DND-41 (cell line): ENCODE results near the gene GNG4.
"Not testable (repeated sequence)": the region's sequence is repeated elsewhere in the genome, so short reads cannot be mapped to it uniquely, and the experiment has no call there.

Experiments
- CTCF ChIP-seq: IDR thresholded peaks from 2 replicates; pipeline ENCODE4 v1.5.1; 2012; ENCODE audit warnings: borderline replicate concordance, low read length, moderate library complexity, mild to moderate bottlenecking; ENCODE audit not compliant: poor library complexity, severe bottlenecking; ENCODE audit errors: extremely low read depth
- EZH2 ChIP-seq: IDR thresholded peaks from 3 replicates; pipeline ENCODE4 v1.6.1; 2012; ENCODE audit warnings: borderline replicate concordance, low read depth, mild to moderate bottlenecking, moderate library complexity, low read length, inconsistent platforms; ENCODE audit not compliant: severe bottlenecking

GRCh38 chr1:235594281-235594895 is 55.2 kb downstream of the GNG4 start:
- not testable (repeated sequence) for TF ChIP-seq CTCF, EZH2
